ENCODE results near the gene PSMC5.
"Not testable (repeated sequence)": the region's sequence is repeated elsewhere in the genome, so short reads cannot be mapped to it uniquely, and the experiment has no call there.

PSMC5 gene

GRCh38 chr17:63871646-63872365 lies 44.6 kb downstream of the PSMC5 start:
- not testable (repeated sequence) for DNase-seq (ENCODE audit: low read depth)

- not testable (repeated sequence) for DNase-seq (ENCODE audit: low read depth)
Observed at GRCh38 chr17:63873577-63873976, 46.3 kb downstream of the PSMC5 start, which contains the start of gene CSH2. Gene CSH2 (minus strand): TSS chr17:63873677. CDS start chr17:63873614, 63 bp downstream.

GRCh38 chr17:63874061-63874626 lies 46.9 kb downstream of the PSMC5 start:
- DNase-seq (ENCODE audit: low read depth): not testable (repeated sequence)

DNA sequence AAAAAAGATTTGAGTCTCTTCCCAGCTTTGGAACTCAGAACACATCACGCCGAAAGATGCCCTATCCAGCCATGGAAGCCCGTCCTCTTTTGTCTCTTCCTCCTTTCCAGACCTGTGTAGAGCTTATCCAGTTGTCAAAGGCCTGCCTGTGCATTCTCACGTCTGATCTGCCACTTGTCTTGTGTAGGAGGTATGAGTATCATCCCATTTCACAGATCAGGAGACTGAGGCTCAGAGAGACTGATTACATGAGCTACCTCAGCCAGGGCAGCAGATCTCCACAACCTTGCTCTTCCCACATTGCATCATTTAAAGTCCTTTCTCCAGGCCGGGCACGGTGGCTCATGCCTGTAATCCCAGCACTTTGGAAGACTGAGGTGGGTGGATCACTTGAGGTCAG lies 47.5 kb downstream of the PSMC5 start:
- not testable (repeated sequence) for DNase-seq (ENCODE audit: low read depth)

DNA sequence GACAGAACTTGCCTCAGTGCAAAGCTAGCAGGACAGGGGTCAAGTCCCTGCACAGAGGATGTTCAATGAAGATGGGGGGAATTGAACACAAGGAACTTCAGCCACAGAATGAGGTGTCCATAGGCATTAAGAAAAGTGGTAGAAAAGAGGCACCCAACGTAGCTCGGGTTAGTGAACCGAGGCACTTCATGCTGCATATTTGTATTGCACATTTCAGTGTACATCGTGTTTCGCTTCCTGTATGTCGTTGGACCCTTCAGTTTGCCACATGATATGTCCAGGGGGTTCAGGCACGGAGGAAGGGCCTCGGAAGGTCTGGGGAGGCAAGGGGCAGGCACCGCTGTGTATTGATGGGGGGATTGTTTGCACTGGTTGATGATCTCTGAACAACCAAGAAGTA lies 51.2 kb downstream of the PSMC5 start:
- not testable (repeated sequence) for DNase-seq (ENCODE audit: low read depth)

DNA sequence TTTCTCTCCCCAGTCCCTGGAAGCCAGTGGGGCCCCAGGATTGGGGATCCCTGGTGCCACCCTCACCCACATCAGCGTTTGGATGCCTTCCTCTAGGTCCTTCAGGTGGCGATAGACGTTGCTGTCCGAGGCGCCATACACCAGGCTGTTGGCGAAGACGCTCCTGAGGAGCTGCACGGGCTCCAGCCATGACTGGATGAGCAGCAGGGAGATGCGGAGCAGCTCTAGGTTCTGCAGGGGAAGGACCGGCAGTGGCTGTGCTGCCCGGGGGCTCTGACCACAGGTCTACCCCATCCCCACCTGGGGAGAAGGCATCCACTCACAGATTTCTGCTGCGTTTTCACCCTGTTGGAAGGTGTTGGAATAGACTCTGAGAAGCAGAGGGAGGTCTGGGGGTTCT lies 53.5 kb downstream of the PSMC5 start:
- no peak for DNase-seq (ENCODE audit: low read depth)

- DNase-seq (ENCODE audit: low read depth): not testable (repeated sequence)
Observed at GRCh38 chr17:63881337-63881736, 54.1 kb downstream of the PSMC5 start.
